Prostate gland (tissue), 2 donors: ENCODE data around the gene SHLD2.

Source experiments
- POLR2A ChIP-seq: fragments of 450-650 bp; IDR thresholded peaks from one replicate; pipeline ENCODE4 v1.6.1; 2016; ENCODE audit warnings: antibody characterized with exemption, mild to moderate bottlenecking
- TF ChIP-seq, protein P1 (sequence below), 4 experiments: fragments of 200-600 bp in 2 of 4; fragments of 450-650 bp in 2 of 4; sonication (generic) in 2 of 4; IDR thresholded peaks; 1 replicate in 3 of 4; 2 replicates in 1 of 4; pipeline ENCODE4 v1.5.1; 2016 to 2019; ENCODE audit warnings: antibody characterized with exemption in 4 of 4, mild to moderate bottlenecking in 2 of 4, moderate library complexity in 2 of 4

DNA sequence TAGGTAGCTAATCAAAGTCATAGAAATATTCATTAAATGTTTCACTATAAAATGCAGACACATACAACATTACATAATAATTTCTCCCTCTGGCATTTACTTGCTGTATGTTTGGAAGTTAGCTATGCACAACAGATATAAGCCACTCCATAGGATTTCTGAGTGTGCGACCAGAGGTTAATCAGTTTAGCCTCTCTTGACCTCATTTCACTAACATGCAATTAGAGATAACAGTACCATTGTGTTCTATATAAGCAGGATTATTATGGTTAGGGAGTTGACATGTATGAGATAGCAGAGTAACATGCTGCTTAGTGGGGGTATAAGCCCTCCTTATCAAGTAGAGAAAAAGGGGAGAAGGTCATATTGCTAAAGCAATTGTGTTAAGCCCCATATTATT is 26.7 kb upstream of the SHLD2 start:
- no peak for TF ChIP-seq POLR2A
- TF ChIP-seq, protein P1, sequence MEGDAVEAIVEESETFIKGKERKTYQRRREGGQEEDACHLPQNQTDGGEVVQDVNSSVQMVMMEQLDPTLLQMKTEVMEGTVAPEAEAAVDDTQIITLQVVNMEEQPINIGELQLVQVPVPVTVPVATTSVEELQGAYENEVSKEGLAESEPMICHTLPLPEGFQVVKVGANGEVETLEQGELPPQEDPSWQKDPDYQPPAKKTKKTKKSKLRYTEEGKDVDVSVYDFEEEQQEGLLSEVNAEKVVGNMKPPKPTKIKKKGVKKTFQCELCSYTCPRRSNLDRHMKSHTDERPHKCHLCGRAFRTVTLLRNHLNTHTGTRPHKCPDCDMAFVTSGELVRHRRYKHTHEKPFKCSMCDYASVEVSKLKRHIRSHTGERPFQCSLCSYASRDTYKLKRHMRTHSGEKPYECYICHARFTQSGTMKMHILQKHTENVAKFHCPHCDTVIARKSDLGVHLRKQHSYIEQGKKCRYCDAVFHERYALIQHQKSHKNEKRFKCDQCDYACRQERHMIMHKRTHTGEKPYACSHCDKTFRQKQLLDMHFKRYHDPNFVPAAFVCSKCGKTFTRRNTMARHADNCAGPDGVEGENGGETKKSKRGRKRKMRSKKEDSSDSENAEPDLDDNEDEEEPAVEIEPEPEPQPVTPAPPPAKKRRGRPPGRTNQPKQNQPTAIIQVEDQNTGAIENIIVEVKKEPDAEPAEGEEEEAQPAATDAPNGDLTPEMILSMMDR (IDR thresholded peaks at IDR 0.05) = no peak
